Smooth muscle cell of the umbilical artery (primary cell): ENCODE data around the gene TECPR1. TPM values are rescaled to one million over a fixed set of nuclear protein-coding genes. Genes with fewer than 3 reads are reported as not detected.

Experiments used
- total RNA-seq: library from RNA; depleted of rRNA; stranded (reverse); fragments of >200 nt; gene quantifications from 2 replicates; pipeline ENCODE4 v1.2.3, GENCODE V29; 2014

The TECPR1 gene
- total RNA-seq = 24.6 and 45.5 TPM in 2 replicates

GRCh38 chr7:98251601-98252424 lies at the start of gene TECPR1:
TECPR1 (minus strand) TSS chr7:98252232; CDS start chr7:98246146, 6,086 bp downstream.

GRCh38 chr7:98280791-98281756 lies 29.0 kb upstream of the TECPR1 start, which contains the start of gene BRI3:
BRI3 (plus strand) TSS chr7:98281686; CDS start chr7:98281796, 110 bp downstream.

GRCh38 chr7:98211221-98211675 lies 40.8 kb downstream of the TECPR1 start, which contains the start of gene BHLHA15:
BHLHA15 (plus strand) TSS chr7:98211439; CDS start chr7:98212310, 871 bp downstream.

Other genes starting within 250 kb of the TECPR1 start
- gene LMTK2, start 145.4 kb downstream of the TECPR1 start, total RNA-seq = 8.3 and 14.4 TPM in 2 replicates
- 0.89 and 1.3 TPM in 2 replicates for gene BHLHA15, start 40.8 kb downstream of the TECPR1 start, total RNA-seq
- 30.3 and 35.1 TPM in 2 replicates for gene BRI3, start 29.5 kb upstream of the TECPR1 start, total RNA-seq
- 3.0 and 5.2 TPM in 2 replicates for gene BAIAP2L1, start 148.9 kb upstream of the TECPR1 start, total RNA-seq